Measurements from ENCODE around the gene PPARG. TPM values are rescaled to one million over a fixed set of nuclear protein-coding genes. Genes with fewer than 3 reads are reported as not detected.
"Not testable (repeated sequence)": the region's sequence is repeated elsewhere in the genome, so short reads cannot be mapped to it uniquely, and the experiment has no call there.

The PPARG gene
- total RNA-seq, 1 donor from 2014 or later = 80.7 TPM

DNA sequence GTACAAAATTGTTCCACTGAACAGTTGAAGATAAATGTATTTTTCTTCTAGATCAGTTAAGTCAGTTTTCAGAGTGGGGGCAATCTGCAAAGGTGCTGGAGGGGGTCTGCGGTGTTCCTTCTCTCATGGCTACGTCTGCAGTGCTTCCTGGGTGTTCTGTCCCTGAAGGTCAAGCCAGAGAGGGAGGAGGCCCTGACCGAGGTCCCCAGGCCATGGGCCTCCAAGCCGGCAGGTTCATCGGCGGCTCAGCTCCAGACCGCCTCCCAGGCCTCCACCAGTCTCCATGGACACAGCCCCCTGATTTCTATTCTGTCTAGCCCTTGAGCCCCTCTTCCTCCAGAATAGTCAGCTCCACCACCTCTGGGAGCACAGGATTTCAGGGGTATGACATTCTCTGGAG lies 166.9 kb downstream of the PPARG start:
- Histone ChIP-seq H3K4me3 (no peak overlapping the region), H3K9me3 (no peaks in the 10 kb centered on the region), H3K27ac (no peak overlapping the region), H3K4me1 (no peaks in the 10 kb centered on the region), H3K27me3 (no peaks in the 10 kb centered on the region), H3K36me3 (no peaks in the 10 kb centered on the region)
- TF ChIP-seq, protein P1, sequence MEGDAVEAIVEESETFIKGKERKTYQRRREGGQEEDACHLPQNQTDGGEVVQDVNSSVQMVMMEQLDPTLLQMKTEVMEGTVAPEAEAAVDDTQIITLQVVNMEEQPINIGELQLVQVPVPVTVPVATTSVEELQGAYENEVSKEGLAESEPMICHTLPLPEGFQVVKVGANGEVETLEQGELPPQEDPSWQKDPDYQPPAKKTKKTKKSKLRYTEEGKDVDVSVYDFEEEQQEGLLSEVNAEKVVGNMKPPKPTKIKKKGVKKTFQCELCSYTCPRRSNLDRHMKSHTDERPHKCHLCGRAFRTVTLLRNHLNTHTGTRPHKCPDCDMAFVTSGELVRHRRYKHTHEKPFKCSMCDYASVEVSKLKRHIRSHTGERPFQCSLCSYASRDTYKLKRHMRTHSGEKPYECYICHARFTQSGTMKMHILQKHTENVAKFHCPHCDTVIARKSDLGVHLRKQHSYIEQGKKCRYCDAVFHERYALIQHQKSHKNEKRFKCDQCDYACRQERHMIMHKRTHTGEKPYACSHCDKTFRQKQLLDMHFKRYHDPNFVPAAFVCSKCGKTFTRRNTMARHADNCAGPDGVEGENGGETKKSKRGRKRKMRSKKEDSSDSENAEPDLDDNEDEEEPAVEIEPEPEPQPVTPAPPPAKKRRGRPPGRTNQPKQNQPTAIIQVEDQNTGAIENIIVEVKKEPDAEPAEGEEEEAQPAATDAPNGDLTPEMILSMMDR (IDR thresholded peaks at IDR 0.05) = no peak
- DNase-seq (no peak), ATAC-seq (no peak)
- intact Hi-C loops (cut with DNase I) = no loop called here

DNA sequence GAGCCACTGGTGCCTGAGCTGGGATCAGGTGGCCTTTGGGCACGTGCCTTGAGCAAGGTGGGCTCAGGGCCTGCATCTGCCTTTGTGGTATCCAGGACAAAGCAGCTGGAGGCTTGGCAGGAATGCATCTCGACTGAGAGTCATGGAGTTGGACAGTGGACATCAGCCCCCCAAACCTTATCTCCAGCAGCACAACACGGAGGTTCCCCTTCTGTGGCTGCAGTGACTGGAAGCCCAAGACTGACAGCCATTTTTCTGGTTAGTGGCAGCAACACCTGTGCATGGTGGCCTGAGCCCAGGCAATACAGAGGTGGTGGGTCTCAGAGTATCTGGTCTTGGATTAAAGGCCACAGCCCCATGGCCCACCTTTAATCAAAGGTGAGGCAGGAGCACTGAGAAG lies 167.6 kb downstream of the PPARG start:
- Histone ChIP-seq H3K9me3 (no peaks in the 10 kb centered on the region), H3K4me1 (no peaks in the 10 kb centered on the region), H3K27ac (no peak overlapping the region), H3K36me3 (no peaks in the 10 kb centered on the region), H3K4me3 (no peak overlapping the region), H3K27me3 (no peaks in the 10 kb centered on the region)
- TF ChIP-seq, protein P1 (IDR thresholded peaks at IDR 0.05) = no peak
- DNase-seq (no peak), ATAC-seq (no peak)
- intact Hi-C loops (cut with DNase I) = no loop called here

DNA sequence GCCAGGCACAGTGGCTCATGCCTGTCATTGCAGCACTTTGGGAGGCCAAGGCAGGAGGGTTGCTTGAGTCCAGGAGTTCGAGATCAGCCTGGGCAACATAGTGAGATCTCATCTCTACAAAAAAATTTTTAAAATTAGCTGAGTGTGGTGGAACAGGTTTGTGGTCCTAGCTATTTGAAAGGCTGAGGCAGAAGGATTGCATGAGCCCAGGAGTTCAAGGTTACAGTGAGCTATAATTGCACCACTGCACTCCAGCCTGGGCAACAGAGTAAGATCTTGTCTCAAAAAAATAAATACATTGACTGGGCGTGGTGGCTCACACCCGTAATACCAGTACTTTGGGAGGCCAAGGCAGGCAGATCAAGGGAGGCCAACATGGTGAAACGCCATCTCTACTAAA lies 168.5 kb downstream of the PPARG start:
- DNase-seq; H3K9me3 ChIP-seq; H3K27ac ChIP-seq; H3K4me3 ChIP-seq; ATAC-seq; H3K36me3 ChIP-seq; H3K4me1 ChIP-seq; intact Hi-C loops (cut with DNase I); H3K27me3 ChIP-seq: not testable (repeated sequence)

DNA sequence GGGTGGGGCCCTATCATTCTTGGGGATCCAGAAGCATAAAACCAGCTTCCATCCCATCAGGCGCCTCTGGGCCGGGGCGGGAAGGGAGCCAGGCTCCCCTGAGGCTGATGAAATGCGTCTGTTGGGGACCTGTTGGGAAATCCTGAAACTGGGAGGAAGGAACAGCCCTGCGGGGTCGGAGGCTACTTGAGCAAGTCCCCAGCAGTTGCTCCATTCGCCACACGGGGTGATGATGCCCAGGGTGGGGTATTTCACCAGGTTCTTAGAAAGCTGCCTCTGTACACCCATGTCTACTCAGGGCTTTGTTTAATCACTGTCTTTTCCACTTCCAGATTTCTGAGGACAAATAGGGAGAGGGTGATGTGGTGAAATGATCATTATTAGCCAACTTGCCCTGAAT lies 170.0 kb downstream of the PPARG start:
- H3K4me3 ChIP-seq = no peak overlapping the region
- no peaks in the 10 kb centered on the region for H3K27me3 ChIP-seq
- ATAC-seq (peak; percentile 85), DNase-seq (peak; percentile 86)
- peaks cover 5% of the 10 kb centered on the region for H3K4me1 ChIP-seq
- TF ChIP-seq, protein P1 (IDR thresholded peaks at IDR 0.05) = peak; percentile 20
- H3K36me3 ChIP-seq = no peaks in the 10 kb centered on the region
- no peak overlapping the region for H3K27ac ChIP-seq
- intact Hi-C loops (cut with DNase I) = no loop called here
- H3K9me3 ChIP-seq = no peaks in the 10 kb centered on the region

DNA sequence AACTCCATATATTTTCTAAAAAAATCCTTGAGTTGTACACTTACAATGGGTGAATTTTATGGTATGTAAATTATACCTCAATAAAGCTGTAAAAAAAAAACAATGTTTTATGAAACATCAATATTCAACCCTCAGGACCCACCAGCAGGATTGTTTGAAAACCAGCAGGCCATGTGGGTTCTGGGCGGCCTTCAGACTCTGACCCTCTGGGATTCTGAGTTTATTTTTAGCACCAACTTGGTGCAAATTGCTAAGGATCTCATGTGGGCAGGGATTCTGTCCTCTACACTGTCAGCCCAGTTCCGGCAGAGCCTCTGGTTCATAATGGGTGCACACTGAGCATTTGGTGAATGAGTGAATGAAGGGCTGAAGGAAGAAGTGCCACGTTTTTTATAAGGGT lies 171.3 kb downstream of the PPARG start:
- no peaks in the 10 kb centered on the region for H3K27me3 ChIP-seq
- H3K4me3 ChIP-seq = no peak overlapping the region
- TF ChIP-seq, protein P1 (IDR thresholded peaks at IDR 0.05) = no peak
- no peaks in the 10 kb centered on the region for H3K9me3 ChIP-seq
- intact Hi-C loops (cut with DNase I) = no loop called here
- no peaks in the 10 kb centered on the region for H3K36me3 ChIP-seq
- no peak for DNase-seq
- ATAC-seq = no peak
- peaks cover 5% of the 10 kb centered on the region for H3K4me1 ChIP-seq
- H3K27ac ChIP-seq = no peak overlapping the region

DNA sequence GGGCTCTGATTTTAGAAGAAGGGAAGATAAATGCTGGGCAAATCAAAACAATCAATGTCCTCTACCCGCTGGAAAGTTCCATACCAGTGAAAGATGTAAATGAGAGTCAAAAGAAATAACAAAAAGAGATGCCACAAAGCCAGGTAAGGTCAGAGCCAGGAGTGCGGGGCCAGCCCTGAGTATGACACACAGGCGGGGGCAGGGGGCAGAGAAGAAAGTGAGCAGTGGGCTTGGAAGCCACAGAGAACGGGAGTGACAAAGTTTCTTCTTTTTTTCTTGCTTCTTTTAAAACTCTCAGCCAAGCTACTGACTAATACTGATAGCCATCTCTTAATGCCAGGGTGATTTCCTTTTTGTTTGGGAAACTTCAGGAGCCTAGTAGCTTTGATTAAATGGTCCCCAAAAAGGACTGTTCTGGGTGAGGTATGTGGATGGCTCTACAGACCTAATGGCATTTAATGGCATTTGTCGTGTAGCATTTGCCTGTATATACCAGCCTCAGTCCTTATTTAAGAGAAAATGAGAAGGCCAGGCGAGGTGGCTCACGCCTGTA lies 172.3 kb downstream of the PPARG start:
- ATAC-seq (no peak), DNase-seq (no peak)
- Histone ChIP-seq H3K27ac (no peak overlapping the region), H3K36me3 (no peaks in the 10 kb centered on the region), H3K4me3 (no peak overlapping the region), H3K27me3 (no peaks in the 10 kb centered on the region), H3K4me1 (peaks cover 5% of the 10 kb centered on the region), H3K9me3 (no peaks in the 10 kb centered on the region)
- TF ChIP-seq, protein P1 (IDR thresholded peaks at IDR 0.05) = no peak
- intact Hi-C loops (cut with DNase I) = no loop called here

Measured in upper lobe of right lung (tissue), 1 donor.